Omental fat pad (tissue), 4 donors: ENCODE measurements around the gene TEX55. TPM values are rescaled to one million over a fixed set of nuclear protein-coding genes. Genes with fewer than 3 reads are reported as not detected.
A peak's percentile ranks its signal among the peaks of the same experiment; 100 is the strongest.

Experiments used
- ATAC-seq: fragments of 150-250 bp; one replicate; pipeline ENCODE4 v1.9.1; 2016; ENCODE audit warnings: mild to moderate bottlenecking, moderate library complexity; ENCODE audit not compliant: low FRiP score
- DNase-seq: peaks from one replicate; pipeline ENCODE4 v3.0.0-alpha.2; 2019; ENCODE audit warnings: low spot score
- CTCF ChIP-seq, 3 donors: fragments of 450-650 bp; IDR thresholded peaks; one replicate each; pipeline ENCODE4 v1.5.1; 2016 to 2017; ENCODE audit warnings: antibody characterized with exemption in 3 of 3, mild to moderate bottlenecking in 3 of 3, moderate library complexity in 2 of 3
- total RNA-seq, 4 donors: library from RNA; depleted of rRNA; stranded (reverse); fragments of >200 nt; gene quantifications; one replicate each; pipeline ENCODE4 v1.1.0, GENCODE V29; 2016

Gene TEX55
- total RNA-seq, 4 donors from 2014 or later, result not detected

GRCh38 chr3:119177321-119177720 lies 31.4 kb downstream of the TEX55 start:
- ATAC-seq (no peak), DNase-seq (no peak)
- TF ChIP-seq CTCF (IDR thresholded peaks at IDR 0.05), result no peak

GRCh38 chr3:119181765-119182164 lies 35.8 kb downstream of the TEX55 start:
- TF ChIP-seq CTCF (IDR thresholded peaks at IDR 0.05), result no peak
- ATAC-seq (peak; percentile 59), DNase-seq (no peak)

GRCh38 chr3:119184111-119184510 lies 38.1 kb downstream of the TEX55 start:
- DNase-seq (no peak), ATAC-seq (no peak)

GRCh38 chr3:119184796-119185570 lies 39.0 kb downstream of the TEX55 start:
- no peak for TF ChIP-seq CTCF (IDR thresholded peaks at IDR 0.05)
- peak; percentile 69 for ATAC-seq
- no peak for DNase-seq

More at GRCh38 chr3:119184111-119184510, 38.1 kb downstream of the TEX55 start:
- TF ChIP-seq CTCF (IDR thresholded peaks at IDR 0.05), result no peak

GRCh38 chr3:119187266-119187665 lies 41.3 kb downstream of the TEX55 start:
- ATAC-seq (no peak), DNase-seq (no peak)
- TF ChIP-seq CTCF (IDR thresholded peaks at IDR 0.05), result no peak

GRCh38 chr3:119191800-119192199 lies 45.8 kb downstream of the TEX55 start:
- no peak for TF ChIP-seq CTCF (IDR thresholded peaks at IDR 0.05)
- no peak for DNase-seq
- no peak for ATAC-seq
